Activated B cell treated with CpG ODN at 0.5 μM for 24 hours (primary cell): Measurements from ENCODE around the gene MAN1A1. TPM values are rescaled to one million over a fixed set of nuclear protein-coding genes. Genes with fewer than 3 reads are reported as not detected.
"Not testable (repeated sequence)": the region's sequence is repeated elsewhere in the genome, so short reads cannot be mapped to it uniquely, and the experiment has no call there.

Experiments
- ATAC-seq: fragments of 200-7000 bp; cut with Tn5 transposase; one replicate; pipeline ENCODE4 v1.10.0; 2021; ENCODE audit warnings: low read depth, mild to moderate bottlenecking, moderate library complexity
- CTCF ChIA-PET: fragments of 350-600 bp; sonication (Branson Sonifier 250); formaldehyde crosslinking; loops from one replicate; lab custom pipeline; 2021; ENCODE audit warnings: antibody characterized with exemption; lab: Charles Lee
- POLR2A ChIA-PET: fragments of 350-600 bp; sonication (Branson Sonifier 250); formaldehyde crosslinking; loops from one replicate; lab custom pipeline; 2021; ENCODE audit warnings: antibody characterized with exemption; lab: Charles Lee
- DNase-seq: peaks from one replicate; pipeline ENCODE4 v3.0.0; 2022
- H3K27ac Mint-ChIP-seq: one replicate; pipeline ENCODE4 v1.8.0; 2020; ENCODE audit warnings: mixed read lengths
- H3K27me3 Mint-ChIP-seq: one replicate; pipeline ENCODE4 v1.8.0; 2021; ENCODE audit warnings: mixed read lengths
- H3K36me3 Mint-ChIP-seq: one replicate; pipeline ENCODE4 v1.8.0; 2021; ENCODE audit warnings: low read depth, mixed read lengths
- H3K4me1 Mint-ChIP-seq: one replicate; pipeline ENCODE4 v1.8.0; 2021; ENCODE audit warnings: mixed read lengths
- H3K4me3 Mint-ChIP-seq: one replicate; pipeline ENCODE4 v1.8.0; 2020; ENCODE audit warnings: mild to moderate bottlenecking, mixed read lengths
- H3K9me3 Mint-ChIP-seq: one replicate; pipeline ENCODE4 v1.8.0; 2020; ENCODE audit warnings: mixed read lengths
- intact Hi-C: fragments of 100-400 bp; cut with micrococcal nuclease; formaldehyde crosslinking; loops from one replicate; pipeline ENCODE4 v1.15.1; 2024
- total RNA-seq: library from RNA; stranded (reverse); gene quantifications from 2 replicates; pipeline ENCODE4 v1.2.3, GENCODE V29; 2022
- TF ChIP-seq, protein P1 (sequence below): fragments of 200-600 bp; IDR thresholded peaks from one replicate; pipeline ENCODE4 v1.8.0; 2022; ENCODE audit warnings: antibody characterized with exemption, mild to moderate bottlenecking

Gene MAN1A1
- total RNA-seq, 1 donor from 2014 or later = 18.1 TPM

DNA sequence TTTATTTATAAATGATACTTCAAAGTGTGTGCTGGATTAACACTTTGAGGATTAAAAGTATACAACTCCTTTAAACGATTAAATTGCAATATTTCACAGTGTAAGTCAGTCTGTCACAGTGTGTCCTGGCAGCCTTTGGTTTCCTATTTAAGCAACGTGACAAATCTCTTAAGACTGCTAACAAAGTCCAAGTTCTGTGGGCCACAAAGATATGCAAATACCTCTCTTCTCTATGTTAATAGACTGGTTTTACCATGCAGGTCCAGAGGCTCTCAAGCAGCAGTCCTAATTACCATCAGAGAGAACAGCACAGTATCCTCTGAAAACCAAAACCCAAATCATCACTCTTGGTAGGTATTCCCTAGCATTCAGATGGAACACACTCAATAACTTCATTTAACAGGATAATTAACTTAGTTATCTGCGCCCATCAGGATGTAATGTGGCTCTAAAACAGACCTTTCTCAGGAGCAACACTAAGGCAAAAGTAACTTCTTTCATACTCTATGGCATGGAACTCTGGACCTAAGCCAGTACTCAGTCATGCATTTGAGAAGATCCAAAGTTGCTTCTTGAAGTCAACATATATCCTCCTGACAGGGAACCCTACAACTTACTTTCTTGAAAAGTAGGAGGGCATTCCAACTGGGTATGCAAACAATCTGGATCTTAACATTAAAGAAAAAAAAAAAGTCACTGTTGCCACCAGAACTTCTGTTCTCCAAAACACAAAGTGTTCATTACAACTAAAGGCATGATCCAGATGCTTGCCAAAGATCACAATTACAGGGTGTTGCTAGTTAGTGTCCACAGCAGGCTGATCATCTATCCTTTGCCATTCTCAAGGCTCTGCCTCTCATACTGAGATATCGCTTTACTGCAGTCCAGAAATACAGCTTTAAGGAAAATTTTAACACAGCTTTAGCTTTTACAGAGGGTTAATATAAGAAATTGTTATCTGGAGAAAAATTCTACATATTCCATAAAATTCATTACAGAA, 53.2 kb downstream of the MAN1A1 start:
- H3K4me1 Mint-ChIP-seq = peaks cover 8% of the 10 kb centered on the region
- intact Hi-C loops = no loop called here
- H3K27ac Mint-ChIP-seq = no peak overlapping the region
- no peaks in the 10 kb centered on the region for H3K9me3 Mint-ChIP-seq
- H3K27me3 Mint-ChIP-seq = no peaks in the 10 kb centered on the region
- no peak for ATAC-seq
- POLR2A ChIA-PET = no interaction called here
- TF ChIP-seq, protein P1, sequence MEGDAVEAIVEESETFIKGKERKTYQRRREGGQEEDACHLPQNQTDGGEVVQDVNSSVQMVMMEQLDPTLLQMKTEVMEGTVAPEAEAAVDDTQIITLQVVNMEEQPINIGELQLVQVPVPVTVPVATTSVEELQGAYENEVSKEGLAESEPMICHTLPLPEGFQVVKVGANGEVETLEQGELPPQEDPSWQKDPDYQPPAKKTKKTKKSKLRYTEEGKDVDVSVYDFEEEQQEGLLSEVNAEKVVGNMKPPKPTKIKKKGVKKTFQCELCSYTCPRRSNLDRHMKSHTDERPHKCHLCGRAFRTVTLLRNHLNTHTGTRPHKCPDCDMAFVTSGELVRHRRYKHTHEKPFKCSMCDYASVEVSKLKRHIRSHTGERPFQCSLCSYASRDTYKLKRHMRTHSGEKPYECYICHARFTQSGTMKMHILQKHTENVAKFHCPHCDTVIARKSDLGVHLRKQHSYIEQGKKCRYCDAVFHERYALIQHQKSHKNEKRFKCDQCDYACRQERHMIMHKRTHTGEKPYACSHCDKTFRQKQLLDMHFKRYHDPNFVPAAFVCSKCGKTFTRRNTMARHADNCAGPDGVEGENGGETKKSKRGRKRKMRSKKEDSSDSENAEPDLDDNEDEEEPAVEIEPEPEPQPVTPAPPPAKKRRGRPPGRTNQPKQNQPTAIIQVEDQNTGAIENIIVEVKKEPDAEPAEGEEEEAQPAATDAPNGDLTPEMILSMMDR = no peak
- no peak for DNase-seq
- CTCF ChIA-PET = no interaction called here
- H3K36me3 Mint-ChIP-seq = peaks cover 13% of the 10 kb centered on the region
- H3K4me3 Mint-ChIP-seq = no peak overlapping the region

DNA sequence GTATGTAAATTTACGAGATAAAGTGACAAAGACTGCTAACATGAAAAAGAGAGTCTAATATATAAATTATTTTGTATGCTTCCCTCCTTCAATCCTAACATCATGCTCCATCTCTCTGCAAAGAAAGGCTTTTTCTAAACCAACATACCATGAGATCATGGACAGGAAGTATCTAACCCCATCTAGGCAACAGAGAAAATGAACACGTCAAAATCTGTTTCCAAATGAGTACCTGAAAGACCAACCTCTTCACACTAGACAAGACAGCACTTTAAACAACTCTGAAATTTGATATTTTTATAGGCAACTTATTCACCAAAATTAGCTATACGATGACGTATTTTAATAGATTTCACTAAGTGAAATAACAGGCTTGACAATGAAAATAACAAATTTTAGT, 54.6 kb downstream of the MAN1A1 start:
- intact Hi-C loops = no loop called here
- H3K4me1 Mint-ChIP-seq = peaks cover 8% of the 10 kb centered on the region
- TF ChIP-seq, protein P1 = no peak
- ATAC-seq (no peak), DNase-seq (no peak)
- H3K27me3 Mint-ChIP-seq = no peaks in the 10 kb centered on the region
- no peaks in the 10 kb centered on the region for H3K9me3 Mint-ChIP-seq
- no peak overlapping the region for H3K27ac Mint-ChIP-seq
- peaks cover 12% of the 10 kb centered on the region for H3K36me3 Mint-ChIP-seq
- H3K4me3 Mint-ChIP-seq = no peak overlapping the region
- POLR2A ChIA-PET = no interaction called here
- CTCF ChIA-PET = no interaction called here

DNA sequence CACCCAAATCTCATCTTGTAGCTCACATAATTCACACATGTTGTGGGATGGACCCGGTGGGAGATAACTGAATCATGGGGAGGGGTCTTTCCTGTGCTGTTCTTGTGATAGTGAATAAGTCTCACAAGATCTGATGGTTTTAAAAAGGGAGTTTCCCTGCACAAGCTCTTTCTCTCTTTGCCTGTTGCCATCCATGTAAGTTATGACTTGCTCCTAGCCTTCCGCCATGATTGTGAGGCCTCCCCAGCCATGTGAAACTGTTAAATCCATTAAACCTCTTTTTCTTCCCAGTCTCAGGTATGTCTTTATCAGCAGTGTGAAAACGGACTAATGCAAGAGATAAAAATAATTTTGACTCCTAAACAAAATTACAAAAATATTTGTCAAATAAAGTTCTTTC, 58.5 kb downstream of the MAN1A1 start:
- CTCF ChIA-PET, intact Hi-C loops, H3K27ac Mint-ChIP-seq, POLR2A ChIA-PET, ATAC-seq, H3K4me1 Mint-ChIP-seq, H3K9me3 Mint-ChIP-seq, H3K4me3 Mint-ChIP-seq, DNase-seq, H3K27me3 Mint-ChIP-seq: not testable (repeated sequence)
- H3K36me3 Mint-ChIP-seq = peaks cover 11% of the 10 kb centered on the region

DNA sequence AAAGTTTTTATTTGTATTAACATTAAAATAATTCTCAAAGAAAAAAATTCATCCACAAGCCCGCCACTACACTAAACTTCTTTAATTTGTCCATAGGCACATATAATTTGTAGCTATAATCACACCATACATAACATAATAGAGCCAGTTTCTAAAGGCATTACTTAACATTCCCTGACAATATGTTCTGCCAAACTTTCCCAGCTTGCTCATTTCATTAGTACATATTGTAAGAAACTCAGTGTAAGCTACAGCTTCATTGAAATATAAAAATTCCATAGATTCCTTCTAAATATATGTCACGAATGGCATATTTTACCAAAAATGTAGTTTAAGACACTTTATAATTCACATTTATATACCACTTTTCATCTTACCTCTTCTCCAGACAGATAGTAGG, 59.3 kb downstream of the MAN1A1 start:
- H3K4me3 Mint-ChIP-seq = no peak overlapping the region
- peaks cover 11% of the 10 kb centered on the region for H3K36me3 Mint-ChIP-seq
- intact Hi-C loops = no loop called here
- no peaks in the 10 kb centered on the region for H3K9me3 Mint-ChIP-seq
- H3K27me3 Mint-ChIP-seq = no peaks in the 10 kb centered on the region
- no peak overlapping the region for H3K27ac Mint-ChIP-seq
- DNase-seq (no peak), ATAC-seq (no peak)
- ChIA-PET CTCF (no interaction called here), POLR2A (no interaction called here)
- TF ChIP-seq, protein P1 = no peak
- no peaks in the 10 kb centered on the region for H3K4me1 Mint-ChIP-seq

DNA sequence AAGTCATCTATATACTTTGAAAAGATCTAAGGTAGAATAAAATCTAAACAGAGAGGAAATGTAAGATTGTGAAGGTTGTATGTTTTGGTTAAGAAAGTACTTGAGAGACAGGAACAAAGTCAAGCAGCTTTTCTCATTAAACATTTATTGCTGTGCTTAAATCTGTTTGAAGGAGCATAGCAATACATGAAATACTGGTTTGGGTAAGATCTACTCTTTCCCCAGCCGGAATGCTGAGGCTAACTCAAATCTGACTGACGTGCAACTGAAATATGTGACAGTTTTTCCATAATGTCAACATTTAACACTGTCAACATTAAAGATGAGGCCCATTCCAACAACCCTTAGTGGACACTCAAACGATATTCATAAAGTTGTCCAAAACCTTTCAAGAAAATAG, 59.9 kb downstream of the MAN1A1 start:
- Mint-ChIP-seq H3K27me3 (no peaks in the 10 kb centered on the region), H3K4me1 (no peaks in the 10 kb centered on the region), H3K27ac (no peak overlapping the region), H3K36me3 (peaks cover 9% of the 10 kb centered on the region), H3K9me3 (no peaks in the 10 kb centered on the region), H3K4me3 (no peak overlapping the region)
- ChIA-PET POLR2A (no interaction called here), CTCF (no interaction called here)
- ATAC-seq = no peak
- no peak for DNase-seq
- TF ChIP-seq, protein P1 = no peak
- intact Hi-C loops = no loop called here
